HG03442 (cell line): ENCODE measurements around the gene PIGC.

Experiments used
- ATAC-seq: cut with Tn5 transposase; IDR thresholded peaks from one replicate; pipeline ENCODE4 v1.9.1; 2021; ENCODE audit warnings: mild to moderate bottlenecking, moderate library complexity; ENCODE audit not compliant: unreplicated experiment

The PIGC gene

GRCh38 chr1:172443666-172444453 lies at the start of gene PIGC:
TSS of gene PIGC (minus strand) at chr1:172444069. CDS start at chr1:172442622, 1,447 bp downstream.
- ATAC-seq = peak; percentile 99

GRCh38 chr1:172492421-172492820 lies 48.6 kb upstream of the PIGC start:
- no peak for ATAC-seq

- ATAC-seq = no peak
Measured at GRCh38 chr1:172489847-172490246, 46.0 kb upstream of the PIGC start.

GRCh38 chr1:172488393-172488792 lies 44.5 kb upstream of the PIGC start:
- no peak for ATAC-seq

- no peak for ATAC-seq
Measured at GRCh38 chr1:172487550-172487949, 43.7 kb upstream of the PIGC start.

- no peak for ATAC-seq
Measured at GRCh38 chr1:172486805-172487454, 43.1 kb upstream of the PIGC start.

GRCh38 chr1:172485626-172486025 lies 41.8 kb upstream of the PIGC start:
- ATAC-seq = no peak

- no peak for ATAC-seq
Measured at GRCh38 chr1:172484252-172484651, 40.4 kb upstream of the PIGC start.

- ATAC-seq = no peak
Measured at GRCh38 chr1:172483448-172483847, 39.6 kb upstream of the PIGC start.

GRCh38 chr1:172482044-172482443 lies 38.2 kb upstream of the PIGC start:
- no peak for ATAC-seq

GRCh38 chr1:172480431-172480830 lies 36.6 kb upstream of the PIGC start:
- ATAC-seq = no peak

GRCh38 chr1:172478485-172478884 lies 34.6 kb upstream of the PIGC start:
- no peak for ATAC-seq

- no peak for ATAC-seq
Measured at GRCh38 chr1:172477741-172478140, 33.9 kb upstream of the PIGC start.

- no peak for ATAC-seq
Measured at GRCh38 chr1:172477216-172477615, 33.3 kb upstream of the PIGC start.

- ATAC-seq = no peak
Measured at GRCh38 chr1:172476218-172476811, 32.4 kb upstream of the PIGC start.

- no peak for ATAC-seq
Measured at GRCh38 chr1:172473842-172474241, 30.0 kb upstream of the PIGC start.

- no peak for ATAC-seq
Measured at GRCh38 chr1:172473302-172473701, 29.4 kb upstream of the PIGC start.

- no peak for ATAC-seq
Measured at GRCh38 chr1:172472495-172472894, 28.6 kb upstream of the PIGC start.

GRCh38 chr1:172471666-172472065 lies 27.8 kb upstream of the PIGC start:
- ATAC-seq = no peak

GRCh38 chr1:172470149-172470548 lies 26.3 kb upstream of the PIGC start:
- no peak for ATAC-seq

GRCh38 chr1:172469717-172470116 lies 25.8 kb upstream of the PIGC start:
- no peak for ATAC-seq

- ATAC-seq = no peak
Measured at GRCh38 chr1:172468296-172468695, 24.4 kb upstream of the PIGC start.
